Parathyroid adenoma (tissue), 2 donors: Measurements from ENCODE around the gene TMCO4.

ENCODE experiments used
- H2AFZ ChIP-seq: fragments of 300-600 bp; sonication (generic); one replicate; pipeline ENCODE4 v1.7.0; 2017; ENCODE audit warnings: antibody characterized with exemption, mild to moderate bottlenecking
- H3K27ac ChIP-seq: fragments of 300-600 bp; sonication (generic); one replicate; pipeline ENCODE4 v1.7.0; 2017
- H3K27me3 ChIP-seq: fragments of 300-600 bp; sonication (generic); one replicate; pipeline ENCODE4 v1.7.0; 2017; ENCODE audit warnings: low read length; ENCODE audit not compliant: control insufficient read depth, insufficient read depth
- H3K36me3 ChIP-seq: fragments of 300-600 bp; sonication (generic); one replicate; pipeline ENCODE4 v1.7.0; 2017; ENCODE audit warnings: low read length; ENCODE audit not compliant: control insufficient read depth, insufficient read depth
- H3K4me1 ChIP-seq: fragments of 300-600 bp; sonication (generic); one replicate; pipeline ENCODE4 v1.7.0; 2017; ENCODE audit warnings: control low read depth
- H3K4me2 ChIP-seq: fragments of 300-600 bp; sonication (generic); one replicate; pipeline ENCODE4 v1.7.0; 2017; ENCODE audit warnings: low read length
- H3K4me3 ChIP-seq: fragments of 300-600 bp; sonication (generic); one replicate; pipeline ENCODE4 v1.7.0; 2017; ENCODE audit warnings: low read depth, low read length
- H3K79me2 ChIP-seq: fragments of 300-600 bp; sonication (generic); one replicate; pipeline ENCODE4 v1.7.0; 2017; ENCODE audit warnings: control low read depth
- H3K9ac ChIP-seq: fragments of 300-600 bp; sonication (generic); one replicate; pipeline ENCODE4 v1.7.0; 2017; ENCODE audit warnings: mild to moderate bottlenecking
- H3K9me3 ChIP-seq: fragments of 300-600 bp; sonication (generic); one replicate; pipeline ENCODE4 v1.7.0; 2017; ENCODE audit warnings: low read length; ENCODE audit not compliant: control insufficient read depth
- TF ChIP-seq, protein P1 (sequence below): fragments of 300-600 bp; sonication (generic); IDR thresholded peaks from one replicate; pipeline ENCODE4 v1.7.0; 2017; ENCODE audit warnings: antibody characterized with exemption, mild to moderate bottlenecking
- donor health status: primary hyperparathyroidism.

TMCO4 gene

DNA sequence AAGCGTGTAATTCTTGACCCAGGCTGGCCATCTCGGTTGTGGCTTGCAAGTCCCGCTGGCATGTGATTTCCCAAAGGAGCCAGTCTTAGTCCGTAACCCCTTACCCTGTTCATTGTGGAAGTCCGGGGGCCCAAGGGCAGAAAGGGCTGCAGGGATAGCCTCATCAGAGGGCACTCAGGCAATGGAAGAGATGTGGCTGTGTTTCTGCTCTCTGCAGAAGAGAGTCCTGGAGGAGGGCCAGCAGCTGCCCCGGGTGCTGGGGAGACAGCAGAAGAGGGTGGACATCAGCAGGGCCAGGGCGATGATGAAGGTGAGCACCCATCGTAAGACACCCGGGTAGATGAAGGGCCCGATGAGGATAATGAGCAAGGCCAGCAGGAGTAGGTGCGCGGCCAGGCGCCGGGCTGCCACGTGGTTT lies 14.5 kb upstream of the TMCO4 start:
- Histone ChIP-seq H3K4me1 (no peaks in the 10 kb centered on the region), H3K79me2 (no peaks in the 10 kb centered on the region), H3K4me2 (no peak overlapping the region), H3K36me3 (no peaks in the 10 kb centered on the region), H2AFZ (no peak overlapping the region), H3K9ac (no peak overlapping the region), H3K9me3 (no peaks in the 10 kb centered on the region), H3K27ac (no peak overlapping the region), H3K4me3 (no peak overlapping the region), H3K27me3 (no peaks in the 10 kb centered on the region)
- TF ChIP-seq, protein P1, sequence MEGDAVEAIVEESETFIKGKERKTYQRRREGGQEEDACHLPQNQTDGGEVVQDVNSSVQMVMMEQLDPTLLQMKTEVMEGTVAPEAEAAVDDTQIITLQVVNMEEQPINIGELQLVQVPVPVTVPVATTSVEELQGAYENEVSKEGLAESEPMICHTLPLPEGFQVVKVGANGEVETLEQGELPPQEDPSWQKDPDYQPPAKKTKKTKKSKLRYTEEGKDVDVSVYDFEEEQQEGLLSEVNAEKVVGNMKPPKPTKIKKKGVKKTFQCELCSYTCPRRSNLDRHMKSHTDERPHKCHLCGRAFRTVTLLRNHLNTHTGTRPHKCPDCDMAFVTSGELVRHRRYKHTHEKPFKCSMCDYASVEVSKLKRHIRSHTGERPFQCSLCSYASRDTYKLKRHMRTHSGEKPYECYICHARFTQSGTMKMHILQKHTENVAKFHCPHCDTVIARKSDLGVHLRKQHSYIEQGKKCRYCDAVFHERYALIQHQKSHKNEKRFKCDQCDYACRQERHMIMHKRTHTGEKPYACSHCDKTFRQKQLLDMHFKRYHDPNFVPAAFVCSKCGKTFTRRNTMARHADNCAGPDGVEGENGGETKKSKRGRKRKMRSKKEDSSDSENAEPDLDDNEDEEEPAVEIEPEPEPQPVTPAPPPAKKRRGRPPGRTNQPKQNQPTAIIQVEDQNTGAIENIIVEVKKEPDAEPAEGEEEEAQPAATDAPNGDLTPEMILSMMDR, result no peak

DNA sequence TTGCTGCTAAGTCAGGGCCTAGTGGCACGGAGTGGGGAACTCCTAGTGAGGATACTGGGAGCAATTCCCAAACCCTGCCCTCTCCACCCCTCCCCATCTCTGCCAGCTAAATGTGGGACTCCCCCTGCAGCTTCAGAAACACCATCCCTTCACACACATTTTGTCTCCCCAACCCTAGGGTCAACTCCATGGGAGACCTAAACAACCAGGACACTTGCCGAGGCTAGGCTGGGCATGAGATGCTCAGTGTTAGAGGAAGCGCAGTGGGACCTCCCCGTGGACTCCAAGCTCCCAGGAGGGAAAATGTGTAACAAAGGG lies 13.9 kb upstream of the TMCO4 start:
- Histone ChIP-seq H3K9me3 (no peaks in the 10 kb centered on the region), H3K79me2 (no peaks in the 10 kb centered on the region), H3K4me1 (no peaks in the 10 kb centered on the region), H3K9ac (no peak overlapping the region), H3K4me2 (no peak overlapping the region), H2AFZ (no peak overlapping the region), H3K27me3 (no peaks in the 10 kb centered on the region), H3K4me3 (no peak overlapping the region), H3K27ac (no peak overlapping the region), H3K36me3 (no peaks in the 10 kb centered on the region)
- TF ChIP-seq, protein P1, result no peak

DNA sequence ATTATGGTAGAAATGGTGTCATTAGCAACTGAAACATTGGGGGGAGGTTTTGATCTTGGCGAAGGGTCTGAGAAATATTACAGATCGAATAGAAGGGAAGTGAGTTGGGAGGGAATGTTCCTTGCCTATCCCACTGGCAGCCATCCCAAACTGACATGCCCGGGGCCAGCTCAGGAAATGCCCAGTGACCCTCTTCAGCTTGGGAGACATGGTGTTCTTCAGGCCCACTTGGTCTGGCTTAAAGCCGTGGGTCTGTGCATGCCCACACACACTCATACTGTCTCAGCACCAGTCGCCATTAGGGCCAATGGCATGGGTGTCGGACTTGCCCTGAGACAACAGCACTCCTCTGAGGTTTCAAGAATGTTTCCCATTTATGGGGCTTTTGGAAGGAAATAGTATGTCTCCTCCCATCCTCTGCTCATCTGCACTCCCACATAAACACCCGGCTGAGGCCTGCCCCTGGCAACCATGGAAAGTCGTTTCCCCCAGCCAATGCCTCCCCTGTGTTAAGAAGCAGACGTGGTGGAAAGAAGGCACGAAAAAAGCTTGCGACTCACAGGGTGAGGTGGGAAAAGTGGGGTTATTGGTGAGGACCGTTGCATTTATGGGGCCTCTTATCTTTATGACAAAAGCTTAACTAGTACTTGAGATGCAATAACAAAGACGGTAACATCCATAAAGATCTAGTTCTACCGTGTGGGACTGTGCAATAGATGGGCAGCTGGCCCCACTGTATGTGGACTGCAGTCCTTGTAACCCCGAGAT lies 13.3 kb upstream of the TMCO4 start:
- Histone ChIP-seq H3K9ac (no peak overlapping the region), H3K4me2 (no peak overlapping the region), H3K4me3 (no peak overlapping the region), H3K9me3 (no peaks in the 10 kb centered on the region), H3K27ac (no peak overlapping the region), H3K4me1 (no peaks in the 10 kb centered on the region), H2AFZ (no peak overlapping the region), H3K27me3 (no peaks in the 10 kb centered on the region), H3K79me2 (no peaks in the 10 kb centered on the region), H3K36me3 (no peaks in the 10 kb centered on the region)
- TF ChIP-seq, protein P1, result no peak

DNA sequence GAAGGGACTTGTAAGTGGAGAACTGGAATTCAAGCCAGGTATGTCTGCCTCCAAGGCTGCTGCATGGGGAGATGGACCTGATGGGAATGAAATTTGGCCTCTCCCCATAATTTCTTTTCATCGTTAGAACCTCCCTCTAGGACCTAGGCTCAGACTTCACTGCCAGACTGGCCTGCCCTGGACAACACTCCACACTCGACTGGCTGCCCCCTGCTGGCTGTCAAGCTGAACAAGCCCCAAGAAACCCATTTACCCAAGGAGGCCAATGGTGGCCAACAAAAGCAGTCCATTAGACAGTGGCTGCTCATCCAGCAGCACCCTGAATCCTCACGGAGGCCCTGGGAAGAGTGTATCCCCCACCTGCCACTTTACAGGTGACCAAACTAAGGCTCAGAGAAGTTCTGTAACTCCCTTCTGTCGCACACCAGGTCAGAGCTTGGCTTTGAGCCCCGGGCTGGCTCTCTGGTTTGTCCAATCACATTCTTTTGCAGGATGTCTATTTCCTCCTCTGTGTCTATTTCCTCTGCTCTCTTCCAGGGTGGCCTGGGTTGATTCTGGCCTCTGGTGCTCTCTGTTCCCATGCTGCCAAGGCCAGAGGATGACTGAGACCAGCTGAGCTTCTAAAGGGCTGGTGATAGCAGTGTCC lies 11.6 kb upstream of the TMCO4 start:
- no peak overlapping the region for H3K9ac ChIP-seq
- no peaks in the 10 kb centered on the region for H3K4me1 ChIP-seq

More for the DNA sequence above, 11.6 kb upstream of the TMCO4 start:
- no peak overlapping the region for H3K4me2 ChIP-seq
- no peaks in the 10 kb centered on the region for H3K36me3 ChIP-seq
- H3K9me3 ChIP-seq, result no peaks in the 10 kb centered on the region
- TF ChIP-seq, protein P1, result peak; percentile 37
- H3K27me3 ChIP-seq, result no peaks in the 10 kb centered on the region
- no peak overlapping the region for H3K4me3 ChIP-seq
- no peaks in the 10 kb centered on the region for H3K79me2 ChIP-seq
- no peak overlapping the region for H2AFZ ChIP-seq
- no peak overlapping the region for H3K27ac ChIP-seq
